Lung (tissue), 12 donors: ENCODE measurements around the gene CCDC106. TPM values are rescaled to one million over a fixed set of nuclear protein-coding genes. Genes with fewer than 3 reads are reported as not detected.

Experiments used
- ATAC-seq: fragments of 200-7000 bp; cut with Tn5 transposase; one replicate; pipeline ENCODE4 v1.9.1; 2020; ENCODE audit warnings: moderate number of reproducible peaks; ENCODE audit not compliant: insufficient read depth, low FRiP score
- DNase-seq, 3 donors: peaks; one replicate each; pipeline ENCODE4 v3.0.0-alpha.2; 2013 to 2017
- H3K27ac ChIP-seq, 2 donors: one replicate each; pipeline ENCODE4 v1.5.1; 2013; ENCODE audit warnings: mild to moderate bottlenecking in 2 of 2, moderate library complexity in 2 of 2, control low read depth in 1 of 2, inconsistent platforms in 1 of 2, low read depth in 1 of 2, low read length in 1 of 2
- H3K27me3 ChIP-seq, 3 donors: one replicate each; pipeline ENCODE4 v1.5.1; 2013; ENCODE audit warnings: low read length in 2 of 3; ENCODE audit not compliant: control insufficient read depth in 3 of 3, insufficient read depth in 3 of 3
- H3K36me3 ChIP-seq, 4 donors: one replicate each; pipeline ENCODE4 v1.5.1; 2013; ENCODE audit warnings: low read length in 4 of 4, mild to moderate bottlenecking in 1 of 4, moderate library complexity in 1 of 4; ENCODE audit not compliant: control insufficient read depth in 4 of 4, insufficient read depth in 4 of 4
- H3K4me1 ChIP-seq, 5 donors: one replicate each; pipeline ENCODE4 v1.5.1; 2013; ENCODE audit warnings: low read length in 5 of 5, mild to moderate bottlenecking in 2 of 5, moderate library complexity in 1 of 5; ENCODE audit not compliant: control insufficient read depth in 5 of 5, insufficient read depth in 5 of 5
- H3K4me3 ChIP-seq: one replicate; pipeline ENCODE4 v1.5.1; 2013; ENCODE audit warnings: mild to moderate bottlenecking, control low read depth, moderate library complexity
- H3K9ac ChIP-seq, 2 donors: one replicate each; pipeline ENCODE4 v1.5.1; 2013; ENCODE audit warnings: low read length in 2 of 2, control low read depth in 1 of 2; ENCODE audit not compliant: insufficient read depth in 1 of 2
- H3K9me3 ChIP-seq, 4 donors: one replicate each; pipeline ENCODE4 v1.5.1; 2013; ENCODE audit warnings: low read length in 3 of 4, mild to moderate bottlenecking in 1 of 4, moderate library complexity in 1 of 4; ENCODE audit not compliant: control insufficient read depth in 4 of 4, insufficient read depth in 3 of 4
- WGBS, 2 donors: extraction: QIAGEN DNeasy Blood & Tissue Kit; methylation state at CpG; one replicate each; pipeline ENCODE4 v1.1.7; 2013; 5-methylcytosine and 5-hydroxymethylcytosine counted together
- polyA plus RNA-seq, 2 donors: library from polyadenylated mRNA; stranded (reverse); fragments of 200-250 nt; gene quantifications; one replicate each; pipeline ENCODE4 v1.2.1, GENCODE V29; 2013
- total RNA-seq, 2 donors: library from RNA; depleted of rRNA in 1 of 2; stranded (reverse); fragments of >200 nt in 1 of 2; gene quantifications; one replicate each; pipeline ENCODE4 v1.2.1, GENCODE V29; 2014 to 2021
- TF ChIP-seq, protein P1 (sequence below): IDR thresholded peaks from 2 replicates; pipeline ENCODE4 v1.5.1; 2012; ENCODE audit warnings: mild to moderate bottlenecking; ENCODE audit errors: control extremely low read depth, extremely low read depth
- donor health status: control.
- donor health status: control.
- donor health status: Bipolar disorder and iron deficiency.
- donor health status: healthy.
- donor health status: DM: yes; HTN: yes; CAD: no.

Gene CCDC106
- total and polyA plus RNA-seq, 4 donors: 8.3 to 25.9 (median 14.3) TPM

DNA sequence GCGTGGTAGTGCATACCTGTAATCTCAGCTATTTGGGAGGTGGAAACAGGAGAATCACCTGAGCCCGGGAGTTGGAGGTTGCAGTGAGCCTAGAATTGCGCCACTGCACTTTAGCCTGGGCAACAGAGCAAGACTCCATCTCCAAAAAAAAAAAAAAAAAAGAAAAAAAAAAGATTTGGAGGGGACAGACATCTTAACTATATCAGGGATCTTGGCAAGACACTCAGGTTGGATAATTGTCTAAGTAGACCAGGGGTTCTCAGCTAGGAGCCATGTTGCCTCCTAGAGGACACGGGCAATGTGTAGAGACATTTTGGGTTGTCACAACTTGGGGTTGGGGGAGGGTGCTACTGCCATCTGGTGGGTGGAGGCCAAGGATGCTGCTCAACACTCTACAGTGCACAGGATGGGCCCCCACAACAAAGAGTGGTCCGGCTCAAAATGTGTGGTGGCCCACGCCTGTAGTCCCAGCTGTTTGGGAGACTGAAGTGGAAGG is 9.1 kb upstream of the CCDC106 start:
- Histone ChIP-seq H3K4me3 (no peak overlapping the region), H3K9me3 (no peaks in the 10 kb centered on the region), H3K27me3 (no peaks in the 10 kb centered on the region), H3K9ac (no peak overlapping the region), H3K4me1 (peaks cover 11 to 35% (median 21%) of the 10 kb centered on the region in 5 donors), H3K36me3 (peaks cover 0 to 3% (median under 1%) of the 10 kb centered on the region in 4 donors), H3K27ac (peak overlapping the region in 1 of 2 donors; percentile 13)
- WGBS, 2 donors: 81 to 85% methylated on average over 6 of the region's 6 CpGs
- DNase-seq (peak in 1 of 3 donors; percentile 18), ATAC-seq (no peak)
- TF ChIP-seq, protein P1, sequence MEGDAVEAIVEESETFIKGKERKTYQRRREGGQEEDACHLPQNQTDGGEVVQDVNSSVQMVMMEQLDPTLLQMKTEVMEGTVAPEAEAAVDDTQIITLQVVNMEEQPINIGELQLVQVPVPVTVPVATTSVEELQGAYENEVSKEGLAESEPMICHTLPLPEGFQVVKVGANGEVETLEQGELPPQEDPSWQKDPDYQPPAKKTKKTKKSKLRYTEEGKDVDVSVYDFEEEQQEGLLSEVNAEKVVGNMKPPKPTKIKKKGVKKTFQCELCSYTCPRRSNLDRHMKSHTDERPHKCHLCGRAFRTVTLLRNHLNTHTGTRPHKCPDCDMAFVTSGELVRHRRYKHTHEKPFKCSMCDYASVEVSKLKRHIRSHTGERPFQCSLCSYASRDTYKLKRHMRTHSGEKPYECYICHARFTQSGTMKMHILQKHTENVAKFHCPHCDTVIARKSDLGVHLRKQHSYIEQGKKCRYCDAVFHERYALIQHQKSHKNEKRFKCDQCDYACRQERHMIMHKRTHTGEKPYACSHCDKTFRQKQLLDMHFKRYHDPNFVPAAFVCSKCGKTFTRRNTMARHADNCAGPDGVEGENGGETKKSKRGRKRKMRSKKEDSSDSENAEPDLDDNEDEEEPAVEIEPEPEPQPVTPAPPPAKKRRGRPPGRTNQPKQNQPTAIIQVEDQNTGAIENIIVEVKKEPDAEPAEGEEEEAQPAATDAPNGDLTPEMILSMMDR: no peak

GRCh38 chr19:55640043-55640576 is 7.9 kb upstream of the CCDC106 start:
- Histone ChIP-seq H3K9me3 (no peaks in the 10 kb centered on the region), H3K27ac (peak overlapping the region; percentile 85 to 90), H3K4me1 (peaks cover 18 to 41% (median 21%) of the 10 kb centered on the region in 5 donors), H3K4me3 (peak overlapping the region; percentile 10), H3K27me3 (no peaks in the 10 kb centered on the region), H3K36me3 (peaks cover 0 to 9% (median 4%) of the 10 kb centered on the region in 4 donors), H3K9ac (peak overlapping the region; percentile 17 to 26)
- ATAC-seq (peak; percentile 24), DNase-seq (peak; percentile 72 to 78 (median 74))
- WGBS, 2 donors: 20 to 28% methylated on average over 38 of the region's 38 CpGs
- TF ChIP-seq, protein P1: peak; percentile 27

- peak within 1 kb of the TSS; percentile 37 to 55 for H3K9ac ChIP-seq
- H3K4me3 ChIP-seq: peak within 1 kb of the TSS; percentile 59
- WGBS, 2 donors: 1% methylated on average over 84 to 89 of the region's 89 CpGs
- H3K27me3 ChIP-seq: no peaks in the 10 kb centered on the region
- peaks cover 14 to 34% (median 20%) of the 10 kb centered on the region in 5 donors for H3K4me1 ChIP-seq
- ATAC-seq (peak; percentile 64), DNase-seq (peak; percentile 76 to 83 (median 83))
- peaks cover 0 to 14% (median 4%) of the 10 kb centered on the region in 4 donors for H3K36me3 ChIP-seq
- TF ChIP-seq, protein P1: no peak
- no peaks in the 10 kb centered on the region for H3K9me3 ChIP-seq
- peak within 1 kb of the TSS; percentile 85 to 90 for H3K27ac ChIP-seq
Measured at GRCh38 chr19:55640577-55641425, 7.2 kb upstream of the CCDC106 start, which contains the start of gene ZNF580. TSS of gene ZNF580 (plus strand) at chr19:55641002. CDS start at chr19:55642509, 1,507 bp downstream.
